A172 (cell line): Measurements from ENCODE around the gene SLC2A14. TPM values are rescaled to one million over a fixed set of nuclear protein-coding genes. Genes with fewer than 3 reads are reported as not detected.
"Not testable (repeated sequence)": the region's sequence is repeated elsewhere in the genome, so short reads cannot be mapped to it uniquely, and the experiment has no call there.

Experiments
- DNase-seq: peaks from one replicate; pipeline ENCODE4 v3.0.0-alpha.2; 2015; ENCODE audit warnings: low spot score
- total RNA-seq: library from RNA; depleted of rRNA; stranded (reverse); fragments of >200 nt; shearing (Covaris generic); gene quantifications from 2 replicates; pipeline ENCODE4 v1.2.3, GENCODE V29; 2014

The SLC2A14 gene
- total RNA-seq, 1 experiment from 2014 or later, result not detected

- DNase-seq, result no peak
These were observed 38.0 kb downstream of the SLC2A14 start for GRCh38 chr12:7834701-7835100.

GRCh38 chr12:7833831-7834230 is 38.9 kb downstream of the SLC2A14 start:
- no peak for DNase-seq

GRCh38 chr12:7833201-7833600 is 39.5 kb downstream of the SLC2A14 start:
- DNase-seq, result not testable (repeated sequence)

GRCh38 chr12:7832059-7832696 is 40.5 kb downstream of the SLC2A14 start:
- peak; percentile 18 for DNase-seq

- DNase-seq, result not testable (repeated sequence)
These were observed 43.0 kb downstream of the SLC2A14 start for GRCh38 chr12:7829737-7830136.

GRCh38 chr12:7825754-7826153 is 47.0 kb downstream of the SLC2A14 start:
- DNase-seq, result not testable (repeated sequence)

GRCh38 chr12:7806863-7807487 is 65.7 kb downstream of the SLC2A14 start:
- DNase-seq, result peak; percentile 55

- not testable (repeated sequence) for DNase-seq
These were observed 66.4 kb downstream of the SLC2A14 start for GRCh38 chr12:7806319-7806718.

- DNase-seq, result no peak
These were observed 71.3 kb downstream of the SLC2A14 start for GRCh38 chr12:7801460-7801859.

GRCh38 chr12:7798750-7799308 is 73.9 kb downstream of the SLC2A14 start:
- not testable (repeated sequence) for DNase-seq

GRCh38 chr12:7797698-7798398 is 74.9 kb downstream of the SLC2A14 start:
- peak; percentile 25 for DNase-seq

GRCh38 chr12:7797269-7797668 is 75.4 kb downstream of the SLC2A14 start:
- DNase-seq, result not testable (repeated sequence)

- DNase-seq, result no peak
These were observed 79.5 kb downstream of the SLC2A14 start for GRCh38 chr12:7793211-7793610.

- not testable (repeated sequence) for DNase-seq
These were observed 83.7 kb downstream of the SLC2A14 start, which contains the start of gene NANOG for GRCh38 chr12:7788884-7789528. Gene NANOG (plus strand): TSS chr12:7789402. CDS start chr12:7789615, 213 bp downstream.

GRCh38 chr12:7788294-7788660 is 84.4 kb downstream of the SLC2A14 start:
- DNase-seq, result no peak

- no peak for DNase-seq
These were observed 85.0 kb downstream of the SLC2A14 start for GRCh38 chr12:7787574-7788293.

GRCh38 chr12:7784701-7785100 is 88.0 kb downstream of the SLC2A14 start:
- DNase-seq, result no peak

- DNase-seq, result not testable (repeated sequence)
These were observed 89.3 kb downstream of the SLC2A14 start for GRCh38 chr12:7783433-7783832.

GRCh38 chr12:7782055-7782454 is 90.7 kb downstream of the SLC2A14 start:
- no peak for DNase-seq

- no peak for DNase-seq
These were observed 91.4 kb downstream of the SLC2A14 start for GRCh38 chr12:7781274-7781673.

GRCh38 chr12:7769999-7770398 is 102.7 kb downstream of the SLC2A14 start:
- DNase-seq, result no peak
